Parathyroid adenoma (tissue), 2 donors: ENCODE measurements around the gene GPATCH2L.

Source experiments
- H2AFZ ChIP-seq: fragments of 300-600 bp; sonication (generic); one replicate; pipeline ENCODE4 v1.7.0; 2017; ENCODE audit warnings: antibody characterized with exemption, mild to moderate bottlenecking
- H3K27ac ChIP-seq: fragments of 300-600 bp; sonication (generic); one replicate; pipeline ENCODE4 v1.7.0; 2017
- H3K27me3 ChIP-seq: fragments of 300-600 bp; sonication (generic); one replicate; pipeline ENCODE4 v1.7.0; 2017; ENCODE audit warnings: low read length; ENCODE audit not compliant: control insufficient read depth, insufficient read depth
- H3K36me3 ChIP-seq: fragments of 300-600 bp; sonication (generic); one replicate; pipeline ENCODE4 v1.7.0; 2017; ENCODE audit warnings: low read length; ENCODE audit not compliant: control insufficient read depth, insufficient read depth
- H3K4me1 ChIP-seq: fragments of 300-600 bp; sonication (generic); one replicate; pipeline ENCODE4 v1.7.0; 2017; ENCODE audit warnings: control low read depth
- H3K4me2 ChIP-seq: fragments of 300-600 bp; sonication (generic); one replicate; pipeline ENCODE4 v1.7.0; 2017; ENCODE audit warnings: low read length
- H3K4me3 ChIP-seq: fragments of 300-600 bp; sonication (generic); one replicate; pipeline ENCODE4 v1.7.0; 2017; ENCODE audit warnings: low read depth, low read length
- H3K79me2 ChIP-seq: fragments of 300-600 bp; sonication (generic); one replicate; pipeline ENCODE4 v1.7.0; 2017; ENCODE audit warnings: control low read depth
- H3K9ac ChIP-seq: fragments of 300-600 bp; sonication (generic); one replicate; pipeline ENCODE4 v1.7.0; 2017; ENCODE audit warnings: mild to moderate bottlenecking
- H3K9me3 ChIP-seq: fragments of 300-600 bp; sonication (generic); one replicate; pipeline ENCODE4 v1.7.0; 2017; ENCODE audit warnings: low read length; ENCODE audit not compliant: control insufficient read depth
- TF ChIP-seq, protein P1 (sequence below): fragments of 300-600 bp; sonication (generic); IDR thresholded peaks from one replicate; pipeline ENCODE4 v1.7.0; 2017; ENCODE audit warnings: antibody characterized with exemption, mild to moderate bottlenecking
- donor health status: primary hyperparathyroidism.

GPATCH2L gene

DNA sequence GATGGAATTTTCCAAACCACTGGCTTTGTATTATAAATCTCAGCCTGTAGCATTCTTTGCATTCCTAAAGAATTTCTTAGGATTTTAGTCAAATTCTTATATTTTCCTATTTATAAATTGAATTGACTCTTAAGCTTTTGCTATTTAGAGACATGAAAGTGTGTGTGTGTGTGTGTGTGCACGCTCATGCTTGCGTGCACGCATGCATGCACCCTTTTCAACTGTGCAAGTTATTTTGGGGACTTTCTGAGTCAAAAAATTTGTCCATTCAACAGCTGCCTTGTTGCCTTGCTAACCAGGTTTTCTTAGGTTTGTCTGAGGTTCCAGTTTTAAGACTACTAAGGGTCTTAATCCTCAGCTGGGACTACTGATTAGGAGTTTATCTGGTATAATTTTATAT, 42.6 kb downstream of the GPATCH2L start:
- Histone ChIP-seq H3K36me3 (no peaks in the 10 kb centered on the region), H3K79me2 (no peaks in the 10 kb centered on the region), H3K4me1 (no peaks in the 10 kb centered on the region), H3K4me2 (no peak overlapping the region), H3K4me3 (no peak overlapping the region), H3K27ac (no peak overlapping the region), H3K27me3 (no peaks in the 10 kb centered on the region), H3K9me3 (no peaks in the 10 kb centered on the region), H2AFZ (no peak overlapping the region), H3K9ac (no peak overlapping the region)
- TF ChIP-seq, protein P1, sequence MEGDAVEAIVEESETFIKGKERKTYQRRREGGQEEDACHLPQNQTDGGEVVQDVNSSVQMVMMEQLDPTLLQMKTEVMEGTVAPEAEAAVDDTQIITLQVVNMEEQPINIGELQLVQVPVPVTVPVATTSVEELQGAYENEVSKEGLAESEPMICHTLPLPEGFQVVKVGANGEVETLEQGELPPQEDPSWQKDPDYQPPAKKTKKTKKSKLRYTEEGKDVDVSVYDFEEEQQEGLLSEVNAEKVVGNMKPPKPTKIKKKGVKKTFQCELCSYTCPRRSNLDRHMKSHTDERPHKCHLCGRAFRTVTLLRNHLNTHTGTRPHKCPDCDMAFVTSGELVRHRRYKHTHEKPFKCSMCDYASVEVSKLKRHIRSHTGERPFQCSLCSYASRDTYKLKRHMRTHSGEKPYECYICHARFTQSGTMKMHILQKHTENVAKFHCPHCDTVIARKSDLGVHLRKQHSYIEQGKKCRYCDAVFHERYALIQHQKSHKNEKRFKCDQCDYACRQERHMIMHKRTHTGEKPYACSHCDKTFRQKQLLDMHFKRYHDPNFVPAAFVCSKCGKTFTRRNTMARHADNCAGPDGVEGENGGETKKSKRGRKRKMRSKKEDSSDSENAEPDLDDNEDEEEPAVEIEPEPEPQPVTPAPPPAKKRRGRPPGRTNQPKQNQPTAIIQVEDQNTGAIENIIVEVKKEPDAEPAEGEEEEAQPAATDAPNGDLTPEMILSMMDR = no peak

DNA sequence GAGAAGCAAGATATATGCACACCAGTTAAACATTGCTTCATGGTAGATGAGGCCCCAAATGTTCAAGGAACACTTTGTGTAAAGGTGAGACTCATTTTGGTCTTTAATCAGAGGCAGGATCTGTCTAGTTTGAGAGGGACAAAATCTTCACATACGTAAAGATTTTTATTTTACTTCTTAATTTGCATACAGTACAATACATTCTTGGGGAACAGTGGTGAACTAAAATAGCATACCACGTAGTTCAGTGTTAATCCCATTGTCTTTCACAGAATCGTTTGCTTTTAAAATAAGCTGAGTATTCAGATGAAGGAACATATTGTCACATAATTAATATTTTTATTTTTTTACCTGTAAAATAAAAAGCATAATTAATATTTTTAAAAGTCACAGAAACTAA, 43.3 kb downstream of the GPATCH2L start:
- Histone ChIP-seq H3K79me2 (no peaks in the 10 kb centered on the region), H3K27me3 (no peaks in the 10 kb centered on the region), H3K4me3 (no peak overlapping the region), H3K9me3 (no peaks in the 10 kb centered on the region), H3K4me2 (no peak overlapping the region), H3K4me1 (no peaks in the 10 kb centered on the region), H3K27ac (no peak overlapping the region), H3K36me3 (no peaks in the 10 kb centered on the region), H3K9ac (no peak overlapping the region), H2AFZ (no peak overlapping the region)
- TF ChIP-seq, protein P1 = no peak

DNA sequence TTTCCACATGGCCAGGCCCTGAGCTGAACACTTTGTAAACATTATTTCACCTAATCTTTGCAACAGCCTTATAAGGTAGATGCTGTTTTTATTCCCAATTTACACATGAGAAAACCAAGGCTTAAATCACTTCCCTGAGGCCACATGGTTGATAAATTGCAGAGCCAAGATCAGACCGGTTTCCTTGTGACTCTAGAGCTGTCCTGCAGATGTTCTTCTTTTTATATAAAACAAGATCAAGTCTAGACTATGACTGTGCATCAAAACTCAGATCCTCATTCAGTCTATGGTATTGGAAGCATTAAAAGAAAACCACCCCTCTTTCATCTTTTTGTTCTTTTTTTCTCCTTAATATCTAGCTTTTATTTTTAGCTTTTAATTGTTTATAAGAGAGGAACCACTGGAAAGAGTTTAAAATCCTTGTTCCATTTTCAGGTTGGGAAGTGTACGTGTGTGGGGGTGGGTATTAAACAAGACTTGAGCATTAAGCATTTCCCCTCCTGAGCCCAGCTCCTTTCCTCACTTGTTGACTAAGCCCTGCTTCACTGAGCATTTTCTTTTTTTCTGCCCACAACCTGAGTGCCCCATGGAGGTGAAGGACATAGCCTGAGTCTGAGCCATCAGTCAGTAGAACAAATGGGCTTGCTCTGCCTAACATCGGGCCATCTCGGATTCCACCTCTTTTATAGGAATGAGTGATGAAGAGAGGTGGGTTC, 45.4 kb downstream of the GPATCH2L start:
- no peaks in the 10 kb centered on the region for H3K27me3 ChIP-seq
- no peaks in the 10 kb centered on the region for H3K36me3 ChIP-seq
- H3K9me3 ChIP-seq = no peaks in the 10 kb centered on the region
- no peaks in the 10 kb centered on the region for H3K4me1 ChIP-seq
- H3K9ac ChIP-seq = no peak overlapping the region
- H3K27ac ChIP-seq = no peak overlapping the region
- no peaks in the 10 kb centered on the region for H3K79me2 ChIP-seq
- TF ChIP-seq, protein P1 = no peak
- no peak overlapping the region for H2AFZ ChIP-seq
- H3K4me2 ChIP-seq = no peak overlapping the region
- no peak overlapping the region for H3K4me3 ChIP-seq

DNA sequence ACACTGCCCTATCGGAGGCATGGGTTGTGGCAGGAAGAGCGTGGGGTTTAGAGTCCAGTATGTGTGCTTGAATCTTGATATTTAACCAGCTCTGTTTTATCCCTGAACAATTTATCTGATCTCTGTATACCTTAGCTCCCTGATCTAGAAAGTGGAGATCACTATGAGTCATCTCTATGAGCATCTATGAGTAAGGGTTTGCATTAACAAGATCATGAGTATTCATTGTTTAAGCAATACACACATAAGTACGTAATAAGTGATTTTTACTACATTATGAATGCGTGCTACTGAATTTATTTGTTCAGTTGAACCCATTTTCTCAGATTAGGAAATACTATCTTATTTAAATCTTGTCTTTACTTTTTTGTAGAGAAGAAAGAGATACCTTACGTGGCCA, 49.4 kb downstream of the GPATCH2L start:
- H3K27ac ChIP-seq = no peak overlapping the region
- H3K4me2 ChIP-seq = no peak overlapping the region
- H3K27me3 ChIP-seq = no peaks in the 10 kb centered on the region

More for the DNA sequence above, 49.4 kb downstream of the GPATCH2L start:
- TF ChIP-seq, protein P1 = no peak
- Histone ChIP-seq H3K4me1 (no peaks in the 10 kb centered on the region), H3K4me3 (no peak overlapping the region), H3K79me2 (no peaks in the 10 kb centered on the region), H3K9me3 (no peaks in the 10 kb centered on the region), H3K9ac (no peak overlapping the region), H3K36me3 (no peaks in the 10 kb centered on the region), H2AFZ (no peak overlapping the region)
